ENCODE results near the gene TCF4.

DNA sequence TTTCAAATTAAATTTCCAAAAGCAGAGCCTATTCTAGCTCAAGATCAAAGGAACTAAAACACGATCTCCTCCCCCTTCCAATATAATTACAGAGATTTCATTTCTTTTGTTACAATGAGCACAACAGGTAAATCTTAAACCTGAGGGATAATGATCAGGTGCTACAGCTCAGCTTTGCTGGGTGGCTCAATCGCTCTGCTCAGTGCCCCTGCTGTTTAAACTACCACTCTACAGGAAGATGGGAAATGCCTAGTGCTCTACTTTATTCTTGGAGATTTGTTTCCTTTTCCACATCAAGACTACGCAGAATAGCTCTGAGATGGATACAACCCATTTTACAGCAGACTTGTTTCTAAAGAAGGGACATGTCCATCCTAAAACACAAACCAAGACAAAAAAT is 162.3 kb downstream of the TCF4 start:
- TF ChIP-seq, protein P1, sequence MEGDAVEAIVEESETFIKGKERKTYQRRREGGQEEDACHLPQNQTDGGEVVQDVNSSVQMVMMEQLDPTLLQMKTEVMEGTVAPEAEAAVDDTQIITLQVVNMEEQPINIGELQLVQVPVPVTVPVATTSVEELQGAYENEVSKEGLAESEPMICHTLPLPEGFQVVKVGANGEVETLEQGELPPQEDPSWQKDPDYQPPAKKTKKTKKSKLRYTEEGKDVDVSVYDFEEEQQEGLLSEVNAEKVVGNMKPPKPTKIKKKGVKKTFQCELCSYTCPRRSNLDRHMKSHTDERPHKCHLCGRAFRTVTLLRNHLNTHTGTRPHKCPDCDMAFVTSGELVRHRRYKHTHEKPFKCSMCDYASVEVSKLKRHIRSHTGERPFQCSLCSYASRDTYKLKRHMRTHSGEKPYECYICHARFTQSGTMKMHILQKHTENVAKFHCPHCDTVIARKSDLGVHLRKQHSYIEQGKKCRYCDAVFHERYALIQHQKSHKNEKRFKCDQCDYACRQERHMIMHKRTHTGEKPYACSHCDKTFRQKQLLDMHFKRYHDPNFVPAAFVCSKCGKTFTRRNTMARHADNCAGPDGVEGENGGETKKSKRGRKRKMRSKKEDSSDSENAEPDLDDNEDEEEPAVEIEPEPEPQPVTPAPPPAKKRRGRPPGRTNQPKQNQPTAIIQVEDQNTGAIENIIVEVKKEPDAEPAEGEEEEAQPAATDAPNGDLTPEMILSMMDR (conservative IDR thresholded peaks at IDR 0.05; ENCODE audit: low read depth in 2 of 2): peak in 1 of 2 experiments; percentile 23; a peak in 1 of 4 replicates
- TF ChIP-seq, protein P2, sequence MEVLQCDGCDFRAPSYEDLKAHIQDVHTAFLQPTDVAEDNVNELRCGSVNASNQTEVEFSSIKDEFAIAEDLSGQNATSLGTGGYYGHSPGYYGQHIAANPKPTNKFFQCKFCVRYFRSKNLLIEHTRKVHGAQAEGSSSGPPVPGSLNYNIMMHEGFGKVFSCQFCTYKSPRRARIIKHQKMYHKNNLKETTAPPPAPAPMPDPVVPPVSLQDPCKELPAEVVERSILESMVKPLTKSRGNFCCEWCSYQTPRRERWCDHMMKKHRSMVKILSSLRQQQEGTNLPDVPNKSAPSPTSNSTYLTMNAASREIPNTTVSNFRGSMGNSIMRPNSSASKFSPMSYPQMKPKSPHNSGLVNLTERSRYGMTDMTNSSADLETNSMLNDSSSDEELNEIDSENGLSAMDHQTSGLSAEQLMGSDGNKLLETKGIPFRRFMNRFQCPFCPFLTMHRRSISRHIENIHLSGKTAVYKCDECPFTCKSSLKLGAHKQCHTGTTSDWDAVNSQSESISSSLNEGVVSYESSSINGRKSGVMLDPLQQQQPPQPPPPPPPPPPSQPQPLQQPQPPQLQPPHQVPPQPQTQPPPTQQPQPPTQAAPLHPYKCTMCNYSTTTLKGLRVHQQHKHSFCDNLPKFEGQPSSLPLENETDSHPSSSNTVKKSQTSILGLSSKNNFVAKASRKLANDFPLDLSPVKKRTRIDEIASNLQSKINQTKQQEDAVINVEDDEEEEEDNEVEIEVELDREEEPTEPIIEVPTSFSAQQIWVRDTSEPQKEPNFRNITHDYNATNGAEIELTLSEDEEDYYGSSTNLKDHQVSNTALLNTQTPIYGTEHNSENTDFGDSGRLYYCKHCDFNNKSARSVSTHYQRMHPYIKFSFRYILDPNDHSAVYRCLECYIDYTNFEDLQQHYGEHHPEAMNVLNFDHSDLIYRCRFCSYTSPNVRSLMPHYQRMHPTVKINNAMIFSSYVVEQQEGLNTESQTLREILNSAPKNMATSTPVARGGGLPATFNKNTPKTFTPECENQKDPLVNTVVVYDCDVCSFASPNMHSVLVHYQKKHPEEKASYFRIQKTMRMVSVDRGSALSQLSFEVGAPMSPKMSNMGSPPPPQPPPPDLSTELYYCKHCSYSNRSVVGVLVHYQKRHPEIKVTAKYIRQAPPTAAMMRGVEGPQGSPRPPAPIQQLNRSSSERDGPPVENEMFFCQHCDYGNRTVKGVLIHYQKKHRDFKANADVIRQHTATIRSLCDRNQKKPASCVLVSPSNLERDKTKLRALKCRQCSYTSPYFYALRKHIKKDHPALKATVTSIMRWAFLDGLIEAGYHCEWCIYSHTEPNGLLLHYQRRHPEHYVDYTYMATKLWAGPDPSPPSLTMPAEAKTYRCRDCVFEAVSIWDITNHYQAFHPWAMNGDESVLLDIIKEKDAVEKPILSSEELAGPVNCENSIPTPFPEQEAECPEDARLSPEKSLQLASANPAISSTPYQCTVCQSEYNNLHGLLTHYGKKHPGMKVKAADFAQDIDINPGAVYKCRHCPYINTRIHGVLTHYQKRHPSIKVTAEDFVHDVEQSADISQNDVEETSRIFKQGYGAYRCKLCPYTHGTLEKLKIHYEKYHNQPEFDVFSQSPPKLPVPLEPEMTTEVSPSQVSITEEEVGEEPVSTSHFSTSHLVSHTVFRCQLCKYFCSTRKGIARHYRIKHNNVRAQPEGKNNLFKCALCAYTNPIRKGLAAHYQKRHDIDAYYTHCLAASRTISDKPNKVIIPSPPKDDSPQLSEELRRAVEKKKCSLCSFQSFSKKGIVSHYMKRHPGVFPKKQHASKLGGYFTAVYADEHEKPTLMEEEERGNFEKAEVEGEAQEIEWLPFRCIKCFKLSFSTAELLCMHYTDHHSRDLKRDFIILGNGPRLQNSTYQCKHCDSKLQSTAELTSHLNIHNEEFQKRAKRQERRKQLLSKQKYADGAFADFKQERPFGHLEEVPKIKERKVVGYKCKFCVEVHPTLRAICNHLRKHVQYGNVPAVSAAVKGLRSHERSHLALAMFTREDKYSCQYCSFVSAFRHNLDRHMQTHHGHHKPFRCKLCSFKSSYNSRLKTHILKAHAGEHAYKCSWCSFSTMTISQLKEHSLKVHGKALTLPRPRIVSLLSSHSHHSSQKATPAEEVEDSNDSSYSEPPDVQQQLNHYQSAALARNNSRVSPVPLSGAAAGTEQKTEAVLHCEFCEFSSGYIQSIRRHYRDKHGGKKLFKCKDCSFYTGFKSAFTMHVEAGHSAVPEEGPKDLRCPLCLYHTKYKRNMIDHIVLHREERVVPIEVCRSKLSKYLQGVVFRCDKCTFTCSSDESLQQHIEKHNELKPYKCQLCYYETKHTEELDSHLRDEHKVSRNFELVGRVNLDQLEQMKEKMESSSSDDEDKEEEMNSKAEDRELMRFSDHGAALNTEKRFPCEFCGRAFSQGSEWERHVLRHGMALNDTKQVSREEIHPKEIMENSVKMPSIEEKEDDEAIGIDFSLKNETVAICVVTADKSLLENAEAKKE (CRISPR knock-in tag; IDR thresholded peaks at IDR 0.05): no peak
- TF ChIP-seq, protein P3, sequence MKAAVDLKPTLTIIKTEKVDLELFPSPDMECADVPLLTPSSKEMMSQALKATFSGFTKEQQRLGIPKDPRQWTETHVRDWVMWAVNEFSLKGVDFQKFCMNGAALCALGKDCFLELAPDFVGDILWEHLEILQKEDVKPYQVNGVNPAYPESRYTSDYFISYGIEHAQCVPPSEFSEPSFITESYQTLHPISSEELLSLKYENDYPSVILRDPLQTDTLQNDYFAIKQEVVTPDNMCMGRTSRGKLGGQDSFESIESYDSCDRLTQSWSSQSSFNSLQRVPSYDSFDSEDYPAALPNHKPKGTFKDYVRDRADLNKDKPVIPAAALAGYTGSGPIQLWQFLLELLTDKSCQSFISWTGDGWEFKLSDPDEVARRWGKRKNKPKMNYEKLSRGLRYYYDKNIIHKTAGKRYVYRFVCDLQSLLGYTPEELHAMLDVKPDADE (IDR thresholded peaks at IDR 0.05): no peak
- no peak for TF ChIP-seq ZNF331 (CRISPR knock-in tag; IDR thresholded peaks at IDR 0.05; ENCODE audit: low read depth)

All from GM23338 (cell line).